Endothelial cell of umbilical vein (primary cell): ENCODE results near the gene CSMD2. TPM values are rescaled to one million over a fixed set of nuclear protein-coding genes. Genes with fewer than 3 reads are reported as not detected.

Experiments used
- BruUV-seq: library from RNA; stranded (reverse); fragments of 400-500 nt; replicated peaks from 2 replicates; lab custom pipeline; 2021; lab: Mats Ljungman, UMichigan
- CTCF ChIA-PET: fragments of 300-600, 350-600 bp; sonication (Branson Sonifier 250); formaldehyde crosslinking; loops from one replicate; lab custom pipeline; 2021; ENCODE audit warnings: antibody characterized with exemption, inconsistent platforms; lab: Charles Lee
- POLR2A ChIA-PET: fragments of 300-600, 350-600 bp; sonication (Branson Sonifier 250); formaldehyde crosslinking; loops from one replicate; lab custom pipeline; 2021; ENCODE audit warnings: antibody characterized with exemption, inconsistent platforms; lab: Charles Lee
- DNase-seq: peaks from one replicate; pipeline ENCODE4 v3.0.0-alpha.2; 2011; ENCODE audit warnings: low read depth, low spot score
- FAIRE-seq: peaks from 2 replicates; lab custom pipeline; 2011; peaks lifted over from hg19 to GRCh38; lab: Jason Lieb, UNC
- H2AFZ ChIP-seq: 2 replicates; pipeline ENCODE4 v1.6.0; 2012; ENCODE audit warnings: low read depth, low read length, control low read depth, inconsistent platforms
- H3K27ac ChIP-seq: 2 replicates; pipeline ENCODE4 v1.5.1; 2011; ENCODE audit warnings: low read depth, mild to moderate bottlenecking, control low read depth, low read length, moderate library complexity; ENCODE audit not compliant: insufficient read depth
- H3K27me3 ChIP-seq, 2 experiments: 2 replicates each; pipeline versions ENCODE4 v1.6.0 to v1.6.1; 2011; ENCODE audit warnings: low read length in 2 of 2, mixed read lengths in 1 of 2; ENCODE audit not compliant: control insufficient read depth in 2 of 2, insufficient read depth in 2 of 2
- H3K36me3 ChIP-seq, 2 experiments: 2 replicates in 1 of 2; 3 replicates in 1 of 2; pipeline ENCODE4 v1.5.1; 2011; ENCODE audit warnings: low read length in 2 of 2, mild to moderate bottlenecking in 1 of 2, moderate library complexity in 1 of 2; ENCODE audit not compliant: control insufficient read depth in 2 of 2, insufficient read depth in 2 of 2; ENCODE audit errors: extremely low read depth in 1 of 2
- H3K4me1 ChIP-seq: 3 replicates; pipeline ENCODE4 v1.5.1; 2011; ENCODE audit warnings: mild to moderate bottlenecking, low read length; ENCODE audit not compliant: control insufficient read depth, insufficient read depth; ENCODE audit errors: extremely low read depth
- H3K4me2 ChIP-seq: 2 replicates; pipeline ENCODE4 v1.6.1; 2011; ENCODE audit warnings: low read length, control low read depth, mixed read lengths; ENCODE audit not compliant: insufficient read depth
- H3K4me3 ChIP-seq, 3 experiments: fragments of 200-600 bp in 1 of 3; sonication (generic), shearing (Covaris generic) in 1 of 3; replicated peaks in 1 of 3; 2 replicates each; pipeline ENCODE4 v1.5.1; 2011 to 2016; ENCODE audit warnings: control low read depth in 3 of 3, low read length in 3 of 3, mild to moderate bottlenecking in 2 of 3, inconsistent platforms in 1 of 3, low read depth in 1 of 3, moderate library complexity in 1 of 3; ENCODE audit not compliant: insufficient read depth in 1 of 3
- H3K79me2 ChIP-seq: 2 replicates; pipeline ENCODE4 v1.6.0; 2012; ENCODE audit warnings: low read length, inconsistent platforms; ENCODE audit not compliant: control insufficient read depth, insufficient read depth
- H3K9ac ChIP-seq: replicated peaks from 2 replicates; pipeline ENCODE3; 2011; ENCODE audit warnings: low read length, control low read depth; ENCODE audit not compliant: insufficient read depth; ENCODE audit errors: extremely low read depth
- H3K9me1 ChIP-seq: replicated peaks from 3 replicates; pipeline ENCODE4 v1.6.0; 2011; ENCODE audit warnings: mild to moderate bottlenecking, low read length; ENCODE audit not compliant: control insufficient read depth, insufficient read depth; ENCODE audit errors: extremely low read depth
- H3K9me3 ChIP-seq: replicated peaks from 2 replicates; pipeline ENCODE4 v1.5.1; 2012; ENCODE audit warnings: low read length, inconsistent platforms; ENCODE audit not compliant: control insufficient read depth, insufficient read depth
- H4K20me1 ChIP-seq: replicated peaks from 2 replicates; pipeline ENCODE3; 2011; ENCODE audit warnings: mild to moderate bottlenecking, low read length; ENCODE audit not compliant: control insufficient read depth, insufficient read depth; ENCODE audit errors: extremely low read depth
- EZH2 ChIP-seq: IDR thresholded peaks from 2 replicates; pipeline ENCODE4 v1.6.1; 2012; ENCODE audit warnings: borderline replicate concordance, low read depth, mild to moderate bottlenecking, moderate library complexity, low read length, inconsistent platforms; ENCODE audit not compliant: severe bottlenecking
- FOS ChIP-seq: IDR thresholded peaks from 2 replicates; pipeline ENCODE4 v1.6.1; 2011; ENCODE audit warnings: mild to moderate bottlenecking, low read length, moderate library complexity, borderline replicate concordance; ENCODE audit not compliant: insufficient read depth
- JUN ChIP-seq: IDR thresholded peaks from 2 replicates; pipeline ENCODE4 v1.6.1; 2011; ENCODE audit warnings: borderline replicate concordance, low read depth; ENCODE audit not compliant: insufficient read length, insufficient read depth
- MYC ChIP-seq: IDR thresholded peaks from one replicate; pipeline ENCODE4 v1.6.1; 2011; ENCODE audit warnings: mild to moderate bottlenecking, low read depth, low read length
- POLR2A ChIP-seq: IDR thresholded peaks from 2 replicates; pipeline ENCODE4 v1.6.1; 2012; ENCODE audit warnings: low read depth, mild to moderate bottlenecking, control low read depth, low read length
- dilution Hi-C: fragments of 300-500 bp; cut with MboI; formaldehyde crosslinking; loops from one replicate; pipeline ENCODE4 v1.15.0; 2019; ENCODE audit warnings: low sequenced_read_pairs; ENCODE audit not compliant: extremely low pct_ligation_motif_present
- intact Hi-C: fragments of 100-400 bp; cut with micrococcal nuclease; formaldehyde crosslinking; loops from one replicate; pipeline ENCODE4 v1.10.0; 2022
- polyA plus RNA-seq, 4 experiments: library from polyadenylated mRNA; depleted of rRNA in 3 of 4; stranded (reverse) in 3 of 4; unstranded in 1 of 4; fragments of >200 nt; gene quantifications; 2 replicates each; pipeline versions ENCODE4 v1.2.1 to v1.2.3, GENCODE V29; 2011 to 2012; ENCODE audit warnings: missing spikeins in 1 of 4
- total RNA-seq: library from RNA; stranded (reverse); gene quantifications from 2 replicates; pipeline ENCODE4 v1.2.3, GENCODE V29; 2021
- TF ChIP-seq, protein P1 (sequence below), 2 donors: IDR thresholded peaks; 1 replicate in 1 of 2; 2 replicates in 1 of 2; pipeline ENCODE4 v1.5.1; 2011; ENCODE audit warnings: low read length in 2 of 2, mild to moderate bottlenecking in 2 of 2, moderate library complexity in 2 of 2, control low read depth in 1 of 2, inconsistent platforms in 1 of 2, low read depth in 1 of 2; ENCODE audit not compliant: insufficient read depth in 1 of 2; ENCODE audit errors: extremely low read depth in 1 of 2

Gene CSMD2
- total and polyA plus RNA-seq, 2 donors (not counting 3 experiments of a cell fraction or from before 2014, with no cell fraction given) = under 0.01 TPM; not detected in 1

DNA sequence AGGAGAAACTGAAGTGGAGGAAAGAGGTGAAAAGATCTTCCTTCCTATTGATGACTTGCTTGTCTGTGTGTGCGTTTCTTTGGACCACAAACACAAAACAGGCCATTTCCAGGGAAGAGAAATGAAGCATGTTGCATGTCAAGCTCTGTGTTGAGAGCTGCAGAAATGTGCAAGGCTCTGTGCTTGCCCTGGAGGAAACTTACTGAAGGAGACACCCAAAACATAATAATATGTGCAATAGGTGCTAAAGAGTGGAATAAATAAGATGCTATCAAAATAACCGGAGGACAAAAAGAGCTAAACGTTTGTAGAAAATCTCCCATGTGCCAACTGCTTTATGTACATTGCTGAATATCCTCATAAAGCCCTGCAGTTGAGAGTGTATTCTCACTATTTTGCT lies 496.3 kb downstream of the CSMD2 start:
- DNase-seq = no peak
- intact Hi-C loops (no loop called here), dilution Hi-C loops (no loop called here)
- TF ChIP-seq EZH2 (no peak), MYC (no peak), POLR2A (no peak), FOS (no peak), JUN (no peak)
- TF ChIP-seq, protein P1, sequence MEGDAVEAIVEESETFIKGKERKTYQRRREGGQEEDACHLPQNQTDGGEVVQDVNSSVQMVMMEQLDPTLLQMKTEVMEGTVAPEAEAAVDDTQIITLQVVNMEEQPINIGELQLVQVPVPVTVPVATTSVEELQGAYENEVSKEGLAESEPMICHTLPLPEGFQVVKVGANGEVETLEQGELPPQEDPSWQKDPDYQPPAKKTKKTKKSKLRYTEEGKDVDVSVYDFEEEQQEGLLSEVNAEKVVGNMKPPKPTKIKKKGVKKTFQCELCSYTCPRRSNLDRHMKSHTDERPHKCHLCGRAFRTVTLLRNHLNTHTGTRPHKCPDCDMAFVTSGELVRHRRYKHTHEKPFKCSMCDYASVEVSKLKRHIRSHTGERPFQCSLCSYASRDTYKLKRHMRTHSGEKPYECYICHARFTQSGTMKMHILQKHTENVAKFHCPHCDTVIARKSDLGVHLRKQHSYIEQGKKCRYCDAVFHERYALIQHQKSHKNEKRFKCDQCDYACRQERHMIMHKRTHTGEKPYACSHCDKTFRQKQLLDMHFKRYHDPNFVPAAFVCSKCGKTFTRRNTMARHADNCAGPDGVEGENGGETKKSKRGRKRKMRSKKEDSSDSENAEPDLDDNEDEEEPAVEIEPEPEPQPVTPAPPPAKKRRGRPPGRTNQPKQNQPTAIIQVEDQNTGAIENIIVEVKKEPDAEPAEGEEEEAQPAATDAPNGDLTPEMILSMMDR (IDR thresholded peaks at IDR 0.05; ENCODE audit: extremely low read depth in 1 of 2, insufficient read depth in 1 of 2, low read depth in 1 of 2, low read length in 2 of 2) = no peak
- ChIA-PET POLR2A (no interaction called here), CTCF (no interaction called here)
- Histone ChIP-seq H3K27ac (no peak overlapping the region), H3K9me3 (no peaks in the 10 kb centered on the region), H3K27me3 (no peaks in the 10 kb centered on the region), H3K9me1 (no peaks in the 10 kb centered on the region), H4K20me1 (no peaks in the 10 kb centered on the region), H2AFZ (no peak overlapping the region), H3K4me2 (no peak overlapping the region), H3K36me3 (no peaks in the 10 kb centered on the region), H3K4me3 (no peak overlapping the region), H3K9ac (no peak overlapping the region), H3K79me2 (no peaks in the 10 kb centered on the region), H3K4me1 (no peaks in the 10 kb centered on the region)
- BruUV-seq = no TSS peak
- no peak for FAIRE-seq
